HepG2 (cell line): ENCODE data around the gene BLMH. TPM values are rescaled to one million over a fixed set of nuclear protein-coding genes. Genes with fewer than 3 reads are reported as not detected.

Source experiments
- ARNT ChIP-seq: fragments of 450-650 bp; IDR thresholded peaks from 2 replicates; pipeline ENCODE4 v1.6.1; 2017
- CAMTA2 ChIP-seq: sonication (generic); formaldehyde crosslinking; IDR thresholded peaks from 2 replicates; pipeline ENCODE4 v1.4.0; 2020; ENCODE audit warnings: mild to moderate bottlenecking, missing genetic modification reagents, borderline replicate concordance
- KMT2B ChIP-seq: IDR thresholded peaks from 2 replicates; pipeline ENCODE4 v1.6.1; 2016; ENCODE audit warnings: missing genetic modification reagents, missing compliant biosample characterization
- MTA3 ChIP-seq: sonication (generic); formaldehyde crosslinking; IDR thresholded peaks from 2 replicates; pipeline ENCODE4 v1.4.0; 2020; ENCODE audit warnings: missing genetic modification reagents
- MTF1 ChIP-seq: sonication (generic); formaldehyde crosslinking; IDR thresholded peaks from 2 replicates; pipeline ENCODE4 v1.5.0; 2020; ENCODE audit warnings: missing genetic modification reagents
- NFAT5 ChIP-seq: sonication (generic); formaldehyde crosslinking; IDR thresholded peaks from 2 replicates; pipeline ENCODE4 v1.4.0; 2020; ENCODE audit warnings: missing genetic modification reagents
- NR2C2 ChIP-seq: sonication (generic); formaldehyde crosslinking; IDR thresholded peaks from 2 replicates; pipeline ENCODE4 v1.4.0; 2020; ENCODE audit warnings: missing genetic modification reagents, mild to moderate bottlenecking, moderate library complexity, borderline replicate concordance
- PCBP2 ChIP-seq: fragments of 200-400 bp; formaldehyde crosslinking; optimal IDR thresholded peaks from 2 replicates; pipeline ENCODE3; 2018; ENCODE audit warnings: low read length, low read depth; ENCODE audit not compliant: poor library complexity, severe bottlenecking
- SRSF9 ChIP-seq: fragments of 200-400 bp; formaldehyde crosslinking; IDR thresholded peaks from 2 replicates; pipeline ENCODE4 v1.6.1; 2018; ENCODE audit warnings: borderline replicate concordance, mild to moderate bottlenecking, low read depth, low read length; ENCODE audit not compliant: insufficient read depth, poor library complexity, severe bottlenecking
- ZFP82 ChIP-seq: sonication (generic); formaldehyde crosslinking; IDR thresholded peaks from 2 replicates; pipeline ENCODE4 v1.5.1; 2020; ENCODE audit warnings: mild to moderate bottlenecking, missing genetic modification reagents, borderline replicate concordance
- ZFP91 ChIP-seq: sonication (generic); formaldehyde crosslinking; IDR thresholded peaks from 2 replicates; pipeline ENCODE4 v1.9.0; 2022; ENCODE audit warnings: missing genetic modification reagents, mild to moderate bottlenecking, borderline replicate concordance
- ZFX ChIP-seq: sonication (generic); formaldehyde crosslinking; IDR thresholded peaks from 2 replicates; pipeline ENCODE4 v1.4.0; 2020; ENCODE audit warnings: mild to moderate bottlenecking, low read depth, missing genetic modification reagents, moderate library complexity
- ZIK1 ChIP-seq: sonication (generic); formaldehyde crosslinking; IDR thresholded peaks from 2 replicates; pipeline ENCODE4 v1.5.0; 2020; ENCODE audit warnings: mild to moderate bottlenecking, low read depth, missing genetic modification reagents, borderline replicate concordance
- ZNF451 ChIP-seq: sonication (generic); formaldehyde crosslinking; IDR thresholded peaks from 2 replicates; pipeline ENCODE4 v1.5.0; 2020; ENCODE audit warnings: mild to moderate bottlenecking, missing genetic modification reagents
- ZNF468 ChIP-seq: sonication (generic); formaldehyde crosslinking; IDR thresholded peaks from 2 replicates; pipeline ENCODE4 v1.8.0; 2022; ENCODE audit warnings: mild to moderate bottlenecking, moderate library complexity, missing genetic modification reagents
- ZNF878 ChIP-seq: sonication (generic); formaldehyde crosslinking; IDR thresholded peaks from 2 replicates; pipeline ENCODE4 v1.8.1; 2023; ENCODE audit warnings: mild to moderate bottlenecking, missing genetic modification reagents, moderate library complexity
- ZNF891 ChIP-seq: sonication (generic); formaldehyde crosslinking; IDR thresholded peaks from 2 replicates; pipeline ENCODE4 v1.5.0; 2020; ENCODE audit warnings: mild to moderate bottlenecking, missing genetic modification reagents
- ZSCAN9 ChIP-seq: IDR thresholded peaks from 2 replicates; pipeline ENCODE4 v1.6.1; 2016; ENCODE audit warnings: borderline replicate concordance
- polyA plus RNA-seq, 8 experiments: library from polyadenylated mRNA; depleted of rRNA in 3 of 8; stranded (reverse) in 7 of 8; unstranded in 1 of 8; fragments of >200 nt; fragmentation: Illumina TruSeq in 4 of 8; extraction: Trizol in 4 of 8; gene quantifications; 2 replicates each; pipeline versions ENCODE4 v1.2.1 to v1.2.3, GENCODE V29; 2011 to 2016; ENCODE audit warnings: low read depth in 4 of 8, missing spikeins in 1 of 8, mixed read lengths in 1 of 8; ENCODE audit not compliant: insufficient read depth in 1 of 8
- total RNA-seq, 5 experiments: library from RNA; depleted of rRNA; stranded (reverse); fragments of >200 nt; fragmentation: Illumina TruSeq; extraction: Trizol; gene quantifications; 2 replicates each; pipeline ENCODE4 v1.2.3, GENCODE V29; 2016; ENCODE audit warnings: low read depth in 1 of 5
- TF ChIP-seq, protein P1 (sequence below): sonication (generic); formaldehyde crosslinking; IDR thresholded peaks from 2 replicates; pipeline ENCODE4 v1.5.0; 2020; ENCODE audit warnings: missing genetic modification reagents
- TF ChIP-seq, protein P2 (sequence below): IDR thresholded peaks from 2 replicates; pipeline ENCODE4 v1.6.1; 2016

Gene BLMH
- total and polyA plus RNA-seq, 2 of the 13 experiments (the other 11 are each of a cell fraction or from before 2014, with no cell fraction given), result 12.1 to 41.0 TPM

DNA sequence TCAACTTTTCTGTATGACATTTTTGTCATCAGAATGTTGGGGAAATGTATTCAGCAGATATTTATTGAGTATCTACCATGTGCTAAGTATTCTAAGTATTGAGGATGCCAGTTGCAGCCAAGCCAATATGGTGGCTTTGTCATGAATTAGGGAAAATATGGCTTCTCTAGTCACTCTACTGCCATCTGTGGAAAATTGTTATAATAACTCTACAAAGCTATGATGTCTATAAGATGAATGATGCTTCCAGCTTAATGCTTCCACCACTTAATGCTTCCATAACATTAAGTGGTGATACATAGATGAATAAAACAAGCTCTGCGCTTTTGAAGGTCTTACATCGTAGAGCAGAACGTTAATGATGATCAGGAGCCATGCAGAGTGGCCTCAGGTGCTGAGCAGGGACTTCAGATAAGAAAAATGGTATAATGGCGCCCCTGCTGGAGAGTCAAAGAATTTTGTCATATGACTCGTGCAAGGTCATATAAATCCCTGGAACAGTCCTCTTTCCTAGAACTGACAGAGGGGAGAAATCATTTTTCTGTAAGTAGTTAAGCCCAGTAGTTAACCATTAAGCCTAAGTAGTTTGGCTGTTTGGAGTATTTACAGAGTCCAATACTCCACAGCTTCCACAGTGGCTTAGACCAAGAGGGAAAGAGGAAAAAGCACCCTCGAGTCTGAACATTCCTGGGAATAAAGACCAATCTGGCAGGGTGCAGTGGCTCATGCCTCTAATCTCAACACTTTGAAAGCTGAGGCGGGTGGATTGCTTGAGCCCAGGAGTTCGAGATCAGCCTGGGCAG lies 44.8 kb upstream of the BLMH start (continued):
- TF ChIP-seq NFAT5 (no peak), NR2C2 (CRISPR knock-in tag) (no peak), ZNF878 (CRISPR knock-in tag) (no peak), ZNF451 (CRISPR knock-in tag) (no peak), MTA3 (no peak), ZFX (no peak), ZSCAN9 (CRISPR knock-in tag) (peak; percentile 30; the same call in 1 of the 2 replicates), ZFP82 (CRISPR knock-in tag) (no peak), ZFP91 (CRISPR knock-in tag) (no peak), ZNF891 (CRISPR knock-in tag) (no peak), CAMTA2 (CRISPR knock-in tag) (no peak), ZIK1 (CRISPR knock-in tag) (no peak), KMT2B (CRISPR knock-in tag) (0 out of 2 replicates have a peak, but pooled peaks have one; percentile 28), ZNF468 (CRISPR knock-in tag) (no peak), ARNT (no peak), MTF1 (CRISPR knock-in tag) (no peak), SRSF9 (no peak), PCBP2 (no peak)
- TF ChIP-seq, protein P1, sequence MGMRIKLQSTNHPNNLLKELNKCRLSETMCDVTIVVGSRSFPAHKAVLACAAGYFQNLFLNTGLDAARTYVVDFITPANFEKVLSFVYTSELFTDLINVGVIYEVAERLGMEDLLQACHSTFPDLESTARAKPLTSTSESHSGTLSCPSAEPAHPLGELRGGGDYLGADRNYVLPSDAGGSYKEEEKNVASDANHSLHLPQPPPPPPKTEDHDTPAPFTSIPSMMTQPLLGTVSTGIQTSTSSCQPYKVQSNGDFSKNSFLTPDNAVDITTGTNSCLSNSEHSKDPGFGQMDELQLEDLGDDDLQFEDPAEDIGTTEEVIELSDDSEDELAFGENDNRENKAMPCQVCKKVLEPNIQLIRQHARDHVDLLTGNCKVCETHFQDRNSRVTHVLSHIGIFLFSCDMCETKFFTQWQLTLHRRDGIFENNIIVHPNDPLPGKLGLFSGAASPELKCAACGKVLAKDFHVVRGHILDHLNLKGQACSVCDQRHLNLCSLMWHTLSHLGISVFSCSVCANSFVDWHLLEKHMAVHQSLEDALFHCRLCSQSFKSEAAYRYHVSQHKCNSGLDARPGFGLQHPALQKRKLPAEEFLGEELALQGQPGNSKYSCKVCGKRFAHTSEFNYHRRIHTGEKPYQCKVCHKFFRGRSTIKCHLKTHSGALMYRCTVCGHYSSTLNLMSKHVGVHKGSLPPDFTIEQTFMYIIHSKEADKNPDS (CRISPR knock-in tag), result peak; percentile 81
- TF ChIP-seq, protein P2, sequence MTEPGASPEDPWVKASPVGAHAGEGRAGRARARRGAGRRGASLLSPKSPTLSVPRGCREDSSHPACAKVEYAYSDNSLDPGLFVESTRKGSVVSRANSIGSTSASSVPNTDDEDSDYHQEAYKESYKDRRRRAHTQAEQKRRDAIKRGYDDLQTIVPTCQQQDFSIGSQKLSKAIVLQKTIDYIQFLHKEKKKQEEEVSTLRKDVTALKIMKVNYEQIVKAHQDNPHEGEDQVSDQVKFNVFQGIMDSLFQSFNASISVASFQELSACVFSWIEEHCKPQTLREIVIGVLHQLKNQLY, result peak; percentile 28; the same call in 1 of the 2 replicates
